Adrenal gland (tissue), 5 donors: ENCODE data around the gene KIAA1755.

Experiments used
- CTCF ChIP-seq, 6 experiments: fragments of 450-650 bp in 4 of 6; fragments of 200-600 bp in 2 of 6; sonication (generic) in 1 of 6; IDR thresholded peaks; 1 replicate in 5 of 6; 2 replicates in 1 of 6; pipeline versions ENCODE4 v1.5.1 to v1.8.0; 2016 to 2021; ENCODE audit warnings: antibody characterized with exemption in 6 of 6, mild to moderate bottlenecking in 2 of 6, moderate library complexity in 1 of 6
- POLR2A ChIP-seq, 2 donors: fragments of 450-650 bp; IDR thresholded peaks; one replicate each; pipeline ENCODE4 v1.6.1; 2017; ENCODE audit warnings: antibody characterized with exemption in 2 of 2, mild to moderate bottlenecking in 2 of 2, moderate library complexity in 1 of 2
- donor health status: DM: no; HTN: no; CAD: no.

- no peak for TF ChIP-seq POLR2A (IDR thresholded peaks at IDR 0.05)
- no peak for TF ChIP-seq CTCF (IDR thresholded peaks at IDR 0.05)
Observed at GRCh38 chr20:38203337-38203980, 57.1 kb downstream of the KIAA1755 start.
